ENCODE measurements around the gene SLC8A2. TPM values are rescaled to one million over a fixed set of nuclear protein-coding genes. Genes with fewer than 3 reads are reported as not detected.

Gene SLC8A2
- total RNA-seq, 1 donor from 2014 or later: 0.23 TPM

- H3K4me3 ChIP-seq: no peak overlapping the region
- intact Hi-C loops (cut with DNase I): no loop called here
- H3K27ac ChIP-seq: no peak overlapping the region
- TF ChIP-seq, protein P1, sequence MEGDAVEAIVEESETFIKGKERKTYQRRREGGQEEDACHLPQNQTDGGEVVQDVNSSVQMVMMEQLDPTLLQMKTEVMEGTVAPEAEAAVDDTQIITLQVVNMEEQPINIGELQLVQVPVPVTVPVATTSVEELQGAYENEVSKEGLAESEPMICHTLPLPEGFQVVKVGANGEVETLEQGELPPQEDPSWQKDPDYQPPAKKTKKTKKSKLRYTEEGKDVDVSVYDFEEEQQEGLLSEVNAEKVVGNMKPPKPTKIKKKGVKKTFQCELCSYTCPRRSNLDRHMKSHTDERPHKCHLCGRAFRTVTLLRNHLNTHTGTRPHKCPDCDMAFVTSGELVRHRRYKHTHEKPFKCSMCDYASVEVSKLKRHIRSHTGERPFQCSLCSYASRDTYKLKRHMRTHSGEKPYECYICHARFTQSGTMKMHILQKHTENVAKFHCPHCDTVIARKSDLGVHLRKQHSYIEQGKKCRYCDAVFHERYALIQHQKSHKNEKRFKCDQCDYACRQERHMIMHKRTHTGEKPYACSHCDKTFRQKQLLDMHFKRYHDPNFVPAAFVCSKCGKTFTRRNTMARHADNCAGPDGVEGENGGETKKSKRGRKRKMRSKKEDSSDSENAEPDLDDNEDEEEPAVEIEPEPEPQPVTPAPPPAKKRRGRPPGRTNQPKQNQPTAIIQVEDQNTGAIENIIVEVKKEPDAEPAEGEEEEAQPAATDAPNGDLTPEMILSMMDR (IDR thresholded peaks at IDR 0.05): no peak
- H3K36me3 ChIP-seq: peaks cover 84% of the 10 kb centered on the region
- H3K27me3 ChIP-seq: no peaks in the 10 kb centered on the region
- H3K4me1 ChIP-seq: no peaks in the 10 kb centered on the region
- DNase-seq (no peak), ATAC-seq (no peak)
- no peaks in the 10 kb centered on the region for H3K9me3 ChIP-seq
These were observed 93.4 kb downstream of the SLC8A2 start for GRCh38 chr19:47378246-47378645.

Other genes starting within 250 kb of the SLC8A2 start
- gene BBC3, start 240.7 kb downstream of the SLC8A2 start, total RNA-seq: 20.1 TPM
- 36.1 TPM for gene CCDC9, start 215.4 kb downstream of the SLC8A2 start, total RNA-seq
- 18.2 TPM for gene INAFM1, start 197.0 kb downstream of the SLC8A2 start, total RNA-seq
- gene C5AR1, start 162.0 kb downstream of the SLC8A2 start, total RNA-seq: 58.9 TPM
- 3.5 TPM for gene C5AR2, start 139.7 kb downstream of the SLC8A2 start, total RNA-seq
- 15.8 TPM for gene DHX34, start 122.6 kb downstream of the SLC8A2 start, total RNA-seq
- gene MEIS3, start 52.4 kb downstream of the SLC8A2 start, total RNA-seq: 4.3 TPM
- gene KPTN, start 12.3 kb upstream of the SLC8A2 start, total RNA-seq: 9.3 TPM
- 134 TPM for gene NAPA, start 43.2 kb upstream of the SLC8A2 start, total RNA-seq
- gene ZNF541, start 101.3 kb upstream of the SLC8A2 start, total RNA-seq: 0.26 TPM
- 15.9 TPM for gene BICRA, start 137.2 kb upstream of the SLC8A2 start, total RNA-seq
- gene EHD2, start 241.5 kb upstream of the SLC8A2 start, total RNA-seq: 210 TPM

Measured in upper lobe of right lung (tissue), 1 donor.